22Rv1 (cell line): ENCODE results near the gene PISD.

ENCODE experiments used
- ZFX ChIP-seq: fragments of 450-650 bp; IDR thresholded peaks from 2 replicates; pipeline ENCODE4 v1.6.1; 2017; ENCODE audit warnings: antibody characterized with exemption, borderline replicate concordance
- TF ChIP-seq, protein P1 (sequence below): fragments of 450-650 bp; IDR thresholded peaks from 2 replicates; pipeline ENCODE4 v1.5.1; 2017; ENCODE audit warnings: mild to moderate bottlenecking

GRCh38 chr22:31647066-31647465, 14.9 kb downstream of the PISD start:
- TF ChIP-seq, protein P1, sequence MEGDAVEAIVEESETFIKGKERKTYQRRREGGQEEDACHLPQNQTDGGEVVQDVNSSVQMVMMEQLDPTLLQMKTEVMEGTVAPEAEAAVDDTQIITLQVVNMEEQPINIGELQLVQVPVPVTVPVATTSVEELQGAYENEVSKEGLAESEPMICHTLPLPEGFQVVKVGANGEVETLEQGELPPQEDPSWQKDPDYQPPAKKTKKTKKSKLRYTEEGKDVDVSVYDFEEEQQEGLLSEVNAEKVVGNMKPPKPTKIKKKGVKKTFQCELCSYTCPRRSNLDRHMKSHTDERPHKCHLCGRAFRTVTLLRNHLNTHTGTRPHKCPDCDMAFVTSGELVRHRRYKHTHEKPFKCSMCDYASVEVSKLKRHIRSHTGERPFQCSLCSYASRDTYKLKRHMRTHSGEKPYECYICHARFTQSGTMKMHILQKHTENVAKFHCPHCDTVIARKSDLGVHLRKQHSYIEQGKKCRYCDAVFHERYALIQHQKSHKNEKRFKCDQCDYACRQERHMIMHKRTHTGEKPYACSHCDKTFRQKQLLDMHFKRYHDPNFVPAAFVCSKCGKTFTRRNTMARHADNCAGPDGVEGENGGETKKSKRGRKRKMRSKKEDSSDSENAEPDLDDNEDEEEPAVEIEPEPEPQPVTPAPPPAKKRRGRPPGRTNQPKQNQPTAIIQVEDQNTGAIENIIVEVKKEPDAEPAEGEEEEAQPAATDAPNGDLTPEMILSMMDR = no peak
- TF ChIP-seq ZFX = no peak
